ENCODE results near the gene GAMT. TPM values are rescaled to one million over a fixed set of nuclear protein-coding genes. Genes with fewer than 3 reads are reported as not detected.

Gene GAMT
- total and polyA plus RNA-seq, 2 experiments from 2014 or later = 121 to 170 TPM

DNA sequence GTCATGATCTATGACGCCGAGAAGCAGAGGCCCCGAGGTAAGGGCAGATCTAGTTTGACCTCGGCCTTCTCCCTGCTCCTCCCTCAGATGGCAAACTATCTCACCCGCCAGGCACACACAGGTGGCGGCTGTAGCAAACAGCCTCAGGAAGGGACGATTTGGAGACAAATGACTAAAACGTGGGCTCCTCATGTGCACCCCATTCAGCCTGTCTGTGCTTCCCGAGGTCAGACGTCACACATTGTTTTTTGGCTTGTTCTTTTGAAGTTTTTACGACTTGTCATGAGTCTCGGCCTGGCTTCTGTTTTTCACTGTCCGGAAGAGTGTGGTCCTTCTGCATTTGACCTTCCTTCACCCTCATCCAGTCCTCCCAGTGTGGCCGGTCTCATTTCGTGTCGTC is 21.0 kb upstream of the GAMT start:
- Histone ChIP-seq H3K4me3 (no peak overlapping the region), H3K27me3 (no peaks in the 10 kb centered on the region), H3K9me3 (ENCODE audit: low read depth) (no peaks in the 10 kb centered on the region), H3K4me1 (ENCODE audit: insufficient read depth) (peaks cover 28% of the 10 kb centered on the region), H3K79me2 (peaks cover 93% of the 10 kb centered on the region), H3K27ac (no peak overlapping the region), H4K20me1 (ENCODE audit: insufficient read depth, poor library complexity, severe bottlenecking) (peaks cover 27% of the 10 kb centered on the region), H3K4me2 (no peak overlapping the region), H3K36me3 (replicated peaks; ENCODE audit: insufficient read depth, low read depth) (no peaks in the 10 kb centered on the region), H2AFZ (no peak overlapping the region), H3K9me2 (replicated peaks; ENCODE audit: insufficient read depth) (no peaks in the 10 kb centered on the region)
- WGBS (ENCODE audit: low lambda C conversion rate, missing lambda C conversion rate) = 64% methylated on average over 16 of the region's 16 CpGs
- TF ChIP-seq, protein P1, sequence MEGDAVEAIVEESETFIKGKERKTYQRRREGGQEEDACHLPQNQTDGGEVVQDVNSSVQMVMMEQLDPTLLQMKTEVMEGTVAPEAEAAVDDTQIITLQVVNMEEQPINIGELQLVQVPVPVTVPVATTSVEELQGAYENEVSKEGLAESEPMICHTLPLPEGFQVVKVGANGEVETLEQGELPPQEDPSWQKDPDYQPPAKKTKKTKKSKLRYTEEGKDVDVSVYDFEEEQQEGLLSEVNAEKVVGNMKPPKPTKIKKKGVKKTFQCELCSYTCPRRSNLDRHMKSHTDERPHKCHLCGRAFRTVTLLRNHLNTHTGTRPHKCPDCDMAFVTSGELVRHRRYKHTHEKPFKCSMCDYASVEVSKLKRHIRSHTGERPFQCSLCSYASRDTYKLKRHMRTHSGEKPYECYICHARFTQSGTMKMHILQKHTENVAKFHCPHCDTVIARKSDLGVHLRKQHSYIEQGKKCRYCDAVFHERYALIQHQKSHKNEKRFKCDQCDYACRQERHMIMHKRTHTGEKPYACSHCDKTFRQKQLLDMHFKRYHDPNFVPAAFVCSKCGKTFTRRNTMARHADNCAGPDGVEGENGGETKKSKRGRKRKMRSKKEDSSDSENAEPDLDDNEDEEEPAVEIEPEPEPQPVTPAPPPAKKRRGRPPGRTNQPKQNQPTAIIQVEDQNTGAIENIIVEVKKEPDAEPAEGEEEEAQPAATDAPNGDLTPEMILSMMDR (IDR thresholded peaks at IDR 0.05; ENCODE audit: poor library complexity) = no peak
- no peak for TF ChIP-seq EZH2 (IDR thresholded peaks at IDR 0.05; ENCODE audit: borderline replicate concordance)
- TF ChIP-seq EZH2phosphoT487 (IDR thresholded peaks at IDR 0.05; ENCODE audit: low read depth, severe bottlenecking, unreplicated experiment) = no peak
- DNase-seq (ENCODE audit: low spot score) = no peak

DNA sequence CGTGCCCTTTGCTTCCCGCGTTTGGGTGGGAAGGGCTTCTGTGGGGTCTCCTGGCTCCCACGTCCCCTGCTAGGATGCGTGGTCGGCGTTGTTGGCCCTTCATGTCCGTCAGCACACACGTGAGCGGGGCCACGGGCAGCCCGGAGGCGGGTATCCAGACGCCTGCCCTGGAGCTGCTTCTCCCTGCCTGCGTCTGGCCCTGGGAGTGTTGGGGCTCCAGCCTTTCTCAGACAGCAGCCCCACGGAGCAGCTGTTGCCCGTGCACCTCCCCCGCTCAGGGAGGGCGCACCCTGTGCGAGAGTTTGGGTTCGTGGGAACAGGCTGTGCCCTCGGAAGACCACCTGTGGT is 20.6 kb upstream of the GAMT start:
- Histone ChIP-seq H3K36me3 (replicated peaks; ENCODE audit: insufficient read depth, low read depth) (no peaks in the 10 kb centered on the region), H3K4me1 (ENCODE audit: insufficient read depth) (peaks cover 32% of the 10 kb centered on the region), H3K27ac (no peak overlapping the region), H3K27me3 (no peaks in the 10 kb centered on the region), H3K9me3 (ENCODE audit: low read depth) (no peaks in the 10 kb centered on the region), H3K79me2 (peaks cover 93% of the 10 kb centered on the region), H4K20me1 (ENCODE audit: insufficient read depth, poor library complexity, severe bottlenecking) (peaks cover 32% of the 10 kb centered on the region), H2AFZ (no peak overlapping the region), H3K9me2 (replicated peaks; ENCODE audit: insufficient read depth) (no peaks in the 10 kb centered on the region), H3K4me2 (no peak overlapping the region), H3K4me3 (no peak overlapping the region)
- no peak for DNase-seq (ENCODE audit: low spot score)
- 90% methylated on average over 19 of the region's 22 CpGs for WGBS (ENCODE audit: low lambda C conversion rate, missing lambda C conversion rate)
- TF ChIP-seq EZH2phosphoT487 (IDR thresholded peaks at IDR 0.05; ENCODE audit: low read depth, severe bottlenecking, unreplicated experiment) (no peak), EZH2 (IDR thresholded peaks at IDR 0.05; ENCODE audit: borderline replicate concordance) (no peak)
- TF ChIP-seq, protein P1 (IDR thresholded peaks at IDR 0.05; ENCODE audit: poor library complexity) = no peak

DNA sequence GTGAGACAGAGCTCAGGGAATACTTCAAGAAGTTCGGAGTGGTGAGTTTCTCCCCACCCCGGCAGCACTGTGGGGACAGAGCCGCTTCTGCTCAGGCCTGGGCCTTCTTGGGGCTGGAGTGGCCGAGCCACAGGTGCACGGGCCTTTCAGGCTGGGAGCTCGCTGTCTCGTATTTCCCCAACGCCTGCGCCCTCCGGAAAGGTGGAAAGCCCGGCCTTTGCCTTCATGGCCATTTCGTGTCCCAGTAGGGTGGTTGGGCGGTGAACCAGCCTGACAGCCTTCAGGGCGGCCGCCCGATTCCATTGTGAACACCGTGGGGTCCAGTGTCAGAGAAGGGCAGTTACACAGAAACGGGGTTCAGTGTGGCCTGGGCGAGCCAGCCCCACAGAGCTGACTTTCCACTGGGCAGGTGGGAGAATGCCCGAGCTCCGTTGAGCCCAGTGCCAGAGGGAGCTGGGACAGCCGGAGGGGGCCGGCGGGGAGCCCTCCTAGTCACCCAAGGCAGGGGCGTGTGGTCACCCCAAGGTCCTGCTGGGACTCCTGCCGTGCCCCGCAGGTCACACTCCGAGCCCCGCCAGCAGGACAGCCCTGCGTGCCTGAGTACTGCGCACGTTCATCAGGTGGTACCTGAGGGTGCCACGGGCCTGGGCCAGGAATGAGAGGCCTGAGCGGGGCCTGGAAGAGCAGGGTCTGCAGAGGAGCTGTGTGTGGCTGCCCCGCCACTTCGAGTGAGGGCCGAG is 20.0 kb upstream of the GAMT start:
- Histone ChIP-seq H3K4me3 (no peak overlapping the region), H3K4me1 (ENCODE audit: insufficient read depth) (peaks cover 37% of the 10 kb centered on the region), H3K4me2 (no peak overlapping the region), H4K20me1 (ENCODE audit: insufficient read depth, poor library complexity, severe bottlenecking) (peaks cover 37% of the 10 kb centered on the region), H3K27ac (no peak overlapping the region), H3K27me3 (no peaks in the 10 kb centered on the region), H3K79me2 (peaks cover 93% of the 10 kb centered on the region), H3K36me3 (replicated peaks; ENCODE audit: insufficient read depth, low read depth) (no peaks in the 10 kb centered on the region), H2AFZ (no peak overlapping the region), H3K9me2 (replicated peaks; ENCODE audit: insufficient read depth) (no peaks in the 10 kb centered on the region), H3K9me3 (ENCODE audit: low read depth) (no peaks in the 10 kb centered on the region)
- DNase-seq (ENCODE audit: low spot score) = no peak
- TF ChIP-seq EZH2 (IDR thresholded peaks at IDR 0.05; ENCODE audit: borderline replicate concordance) (no peak), EZH2phosphoT487 (IDR thresholded peaks at IDR 0.05; ENCODE audit: low read depth, severe bottlenecking, unreplicated experiment) (no peak)
- TF ChIP-seq, protein P1 (IDR thresholded peaks at IDR 0.05; ENCODE audit: poor library complexity) = no peak
- WGBS (ENCODE audit: low lambda C conversion rate, missing lambda C conversion rate) = 98% methylated on average over 33 of the region's 37 CpGs

All from hepatocyte (in vitro differentiated cells).